AG04449 (cell line): ENCODE results near the gene GRIN2D.

Experiments
- CTCF ChIA-PET: fragments of 350-600 bp; formaldehyde crosslinking; extraction: SDS; loops from one replicate; lab custom pipeline; 2021; ENCODE audit warnings: antibody characterized with exemption; lab: Yijun Ruan, JAX
- POLR2A ChIA-PET: fragments of 400-600, 350-600 bp; formaldehyde crosslinking; extraction: SDS; loops from one replicate; lab custom pipeline; 2020; ENCODE audit warnings: antibody characterized with exemption, inconsistent platforms; lab: Yijun Ruan, JAX
- DNase-seq: peaks from one replicate; pipeline ENCODE4 v3.0.0-alpha.2; 2010; ENCODE audit warnings: low read depth, low spot score
- H3K4me3 ChIP-seq: 2 replicates; pipeline ENCODE4 v1.5.1; 2011; ENCODE audit warnings: low read depth, mild to moderate bottlenecking, control low read depth, low read length
- CTCF ChIP-seq: IDR thresholded peaks from one replicate; pipeline ENCODE4 v1.5.1; 2011; ENCODE audit warnings: mild to moderate bottlenecking, moderate library complexity, low read length, control low read depth, inconsistent platforms; ENCODE audit not compliant: insufficient read depth; ENCODE audit errors: missing control alignments

GRIN2D gene

GRCh38 chr19:48441360-48442050 lies 48.0 kb downstream of the GRIN2D start:
- no peak for TF ChIP-seq CTCF
- no peak for DNase-seq
- no peak overlapping the region for H3K4me3 ChIP-seq
- ChIA-PET CTCF (interaction anchor here (1.1 kb wide), 2 partner anchors 48 to 147 kb away, joined by 3 read pairs; no protein-coding TSS in a partner anchor), POLR2A (no interaction called here)

GRCh38 chr19:48442116-48443035 lies 48.9 kb downstream of the GRIN2D start:
- ChIA-PET POLR2A (no interaction called here), CTCF (interaction anchor here (1.0 to 3.4 kb wide), 3 partner anchors 47 to 142 kb away, joined by 3 to 23 read pairs (median 3); no protein-coding TSS in a partner anchor)
- DNase-seq: no peak
- H3K4me3 ChIP-seq: no peak overlapping the region
- no peak for TF ChIP-seq CTCF

GRCh38 chr19:48443256-48443655 lies 49.8 kb downstream of the GRIN2D start:
- TF ChIP-seq CTCF: no peak
- ChIA-PET CTCF (interaction anchor here (1.0 to 3.4 kb wide), 3 partner anchors 52 to 141 kb away, joined by 3 to 23 read pairs (median 6); partner anchors contain the start of gene KDELR1), POLR2A (no interaction called here)
- H3K4me3 ChIP-seq: no peak overlapping the region
- DNase-seq: no peak
